ENCODE data around the gene SIK3.

Gene SIK3

GRCh38 chr11:116859175-116859574 lies 239.1 kb downstream of the SIK3 start:
- TF ChIP-seq CTCF (IDR thresholded peaks at IDR 0.05): no peak
- H3K4me3 ChIP-seq: no peak overlapping the region
- H3K36me3 ChIP-seq: peaks cover 64 to 93% (median 78%) of the 10 kb centered on the region in 3 donors
- no peaks in the 10 kb centered on the region for H3K27me3 ChIP-seq
- intact Hi-C loops (cut with DNase I; ENCODE audit: low total_unique reads): no loop called here
- H3K4me1 ChIP-seq: peaks cover 0 to under 1% (median 0%) of the 10 kb centered on the region in 4 donors
- H3K9me3 ChIP-seq: no peaks in the 10 kb centered on the region
- no peak for DNase-seq
- no peak overlapping the region for H3K27ac ChIP-seq

- no peak for DNase-seq
- no peak for TF ChIP-seq CTCF (IDR thresholded peaks at IDR 0.05)
- Histone ChIP-seq H3K4me3 (no peak overlapping the region), H3K27ac (no peak overlapping the region), H3K9me3 (no peaks in the 10 kb centered on the region), H3K27me3 (no peaks in the 10 kb centered on the region), H3K36me3 (peaks cover 61 to 80% (median 71%) of the 10 kb centered on the region in 3 donors), H3K4me1 (peaks cover 0 to 6% (median 0%) of the 10 kb centered on the region in 4 donors)
- intact Hi-C loops (cut with DNase I; ENCODE audit: low total_unique reads): no loop called here
Measured at GRCh38 chr11:116857936-116858335, 240.3 kb downstream of the SIK3 start.

- intact Hi-C loops (cut with DNase I; ENCODE audit: low total_unique reads): no loop called here
- Histone ChIP-seq H3K27ac (no peak overlapping the region), H3K9me3 (no peaks in the 10 kb centered on the region), H3K27me3 (no peaks in the 10 kb centered on the region), H3K4me3 (no peak overlapping the region), H3K36me3 (peaks cover 58 to 74% (median 65%) of the 10 kb centered on the region in 3 donors), H3K4me1 (peaks cover 0 to 6% (median 5%) of the 10 kb centered on the region in 4 donors)
- no peak for TF ChIP-seq CTCF (IDR thresholded peaks at IDR 0.05)
- DNase-seq: no peak
Measured at GRCh38 chr11:116857316-116857715, 240.9 kb downstream of the SIK3 start.

- no peaks in the 10 kb centered on the region for H3K27me3 ChIP-seq
- H3K36me3 ChIP-seq: peaks cover 51 to 65% (median 56%) of the 10 kb centered on the region in 3 donors
- TF ChIP-seq CTCF (IDR thresholded peaks at IDR 0.05): no peak
- H3K4me1 ChIP-seq: peaks cover 0 to 15% (median 7%) of the 10 kb centered on the region in 4 donors
- H3K27ac ChIP-seq: no peak overlapping the region
- H3K9me3 ChIP-seq: no peaks in the 10 kb centered on the region
- H3K4me3 ChIP-seq: no peak overlapping the region
- intact Hi-C loops (cut with DNase I; ENCODE audit: low total_unique reads): no loop called here
- no peak for DNase-seq
Measured at GRCh38 chr11:116856423-116856822, 241.8 kb downstream of the SIK3 start.

GRCh38 chr11:116855413-116855812 lies 242.8 kb downstream of the SIK3 start:
- Histone ChIP-seq H3K27ac (no peak overlapping the region), H3K9me3 (no peaks in the 10 kb centered on the region), H3K4me3 (no peak overlapping the region), H3K4me1 (peaks cover 0 to 17% (median 7%) of the 10 kb centered on the region in 4 donors), H3K36me3 (peaks cover 40 to 55% (median 46%) of the 10 kb centered on the region in 3 donors), H3K27me3 (no peaks in the 10 kb centered on the region)
- intact Hi-C loops (cut with DNase I; ENCODE audit: low total_unique reads): no loop called here
- no peak for DNase-seq
- no peak for TF ChIP-seq CTCF (IDR thresholded peaks at IDR 0.05)
